OCI-LY7 (cell line): Measurements from ENCODE around the gene CNOT4.

Source experiments
- CTCF ChIP-seq: fragments of 200-600 bp; sonication (generic); conservative IDR thresholded peaks from 2 replicates; pipeline ENCODE4 v1.5.1; 2014; ENCODE audit warnings: mild to moderate bottlenecking, antibody characterized with exemption, low read length, moderate library complexity, mixed read lengths
- EZH2phosphoT487 ChIP-seq: fragments of 200-600 bp; sonication (generic); IDR thresholded peaks from 2 replicates; pipeline ENCODE4 v1.6.1; 2018; ENCODE audit warnings: low read depth, borderline replicate concordance, mild to moderate bottlenecking, mixed run types, antibody characterized with exemption, low read length, moderate library complexity, mixed read lengths

- TF ChIP-seq CTCF (no peak), EZH2phosphoT487 (no peak)
Observed at GRCh38 chr7:135374736-135375135, 135.2 kb downstream of the CNOT4 start.
